Effector memory CD8-positive, alpha-beta T cell (primary cell): ENCODE measurements around the gene WDR7.

ENCODE experiments used
- ATAC-seq: fragments of 150-1000 bp; cut with Tn5 transposase; replicated peaks from 2 replicates; pipeline ENCODE4 v1.10.0; 2021; ENCODE audit warnings: mild to moderate bottlenecking, moderate library complexity
- DNase-seq, 3 experiments: peaks; one replicate each; pipeline ENCODE4 v3.0.0; 2021
- H3K27ac Mint-ChIP-seq, 2 donors: one replicate each; pipeline ENCODE4 v1.8.0; 2022; ENCODE audit warnings: mild to moderate bottlenecking in 2 of 2, mixed read lengths in 2 of 2, moderate library complexity in 2 of 2
- H3K27me3 Mint-ChIP-seq, 2 donors: one replicate each; pipeline ENCODE4 v1.8.0; 2022; ENCODE audit warnings: mixed read lengths in 2 of 2
- H3K36me3 Mint-ChIP-seq: one replicate; pipeline ENCODE4 v1.8.0; 2022; ENCODE audit warnings: mild to moderate bottlenecking, moderate library complexity, mixed read lengths; ENCODE audit not compliant: insufficient read depth
- H3K4me1 Mint-ChIP-seq, 2 donors: one replicate each; pipeline ENCODE4 v1.8.0; 2022; ENCODE audit warnings: low read depth in 2 of 2, mixed read lengths in 2 of 2
- H3K4me3 Mint-ChIP-seq, 2 donors: one replicate each; pipeline ENCODE4 v1.8.0; 2022; ENCODE audit warnings: mild to moderate bottlenecking in 2 of 2, mixed read lengths in 2 of 2, moderate library complexity in 2 of 2
- H3K9me3 Mint-ChIP-seq, 2 donors: one replicate each; pipeline ENCODE4 v1.8.0; 2022; ENCODE audit warnings: mixed read lengths in 2 of 2

The WDR7 gene

DNA sequence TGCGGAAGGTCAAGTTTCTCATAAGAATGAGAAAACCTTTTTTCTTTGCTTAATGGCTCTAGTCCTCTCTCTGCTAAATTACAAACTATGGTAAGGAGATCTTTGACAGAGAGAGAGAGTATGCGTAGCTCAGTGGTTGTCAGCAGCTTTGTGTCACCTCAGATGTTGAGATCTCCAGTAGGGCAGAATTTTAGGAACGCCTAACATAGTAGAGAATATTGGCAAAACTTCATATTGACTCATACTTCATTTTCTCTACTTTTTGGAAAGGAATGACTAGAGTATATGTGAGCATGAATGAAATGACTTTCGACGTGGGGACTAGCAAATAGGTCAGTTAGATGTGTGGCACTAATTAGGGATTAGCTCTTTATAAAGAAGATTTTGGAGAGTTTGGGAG, 64.0 kb downstream of the WDR7 start:
- Mint-ChIP-seq H3K4me3 (no peak overlapping the region), H3K27me3 (no peaks in the 10 kb centered on the region), H3K4me1 (peaks cover 0 to 4% of the 10 kb centered on the region in 2 donors), H3K27ac (no peak overlapping the region), H3K9me3 (no peaks in the 10 kb centered on the region), H3K36me3 (peaks cover 7% of the 10 kb centered on the region)
- no peak for DNase-seq
- no peak for ATAC-seq

DNA sequence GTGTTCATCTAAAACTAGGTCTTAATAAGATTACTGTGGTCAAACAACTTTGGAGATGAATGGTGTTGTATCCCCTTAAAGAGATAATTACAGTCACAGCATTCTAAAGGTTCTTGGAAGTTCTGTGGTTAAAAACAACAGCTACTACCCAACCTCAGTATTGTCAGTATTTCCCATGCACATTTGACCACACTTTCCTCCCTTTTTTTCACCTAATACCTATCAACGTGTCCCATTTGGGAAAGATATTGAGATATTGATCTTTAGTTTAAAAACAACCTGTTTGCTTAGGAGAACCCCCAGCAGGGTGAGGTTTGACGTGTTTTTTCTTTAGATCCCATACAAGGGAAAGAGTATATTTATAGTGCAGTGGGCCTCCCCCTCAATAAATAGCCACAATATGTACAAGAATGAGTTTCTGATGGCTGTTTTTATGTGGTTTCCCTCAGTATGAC, 65.6 kb downstream of the WDR7 start:
- H3K9me3 Mint-ChIP-seq = no peaks in the 10 kb centered on the region
- no peaks in the 10 kb centered on the region for H3K27me3 Mint-ChIP-seq
- DNase-seq (no peak), ATAC-seq (no peak)
- peaks cover 7% of the 10 kb centered on the region for H3K36me3 Mint-ChIP-seq
- no peak overlapping the region for H3K27ac Mint-ChIP-seq
- no peak overlapping the region for H3K4me3 Mint-ChIP-seq
- H3K4me1 Mint-ChIP-seq = peaks cover 0 to 4% of the 10 kb centered on the region in 2 donors

DNA sequence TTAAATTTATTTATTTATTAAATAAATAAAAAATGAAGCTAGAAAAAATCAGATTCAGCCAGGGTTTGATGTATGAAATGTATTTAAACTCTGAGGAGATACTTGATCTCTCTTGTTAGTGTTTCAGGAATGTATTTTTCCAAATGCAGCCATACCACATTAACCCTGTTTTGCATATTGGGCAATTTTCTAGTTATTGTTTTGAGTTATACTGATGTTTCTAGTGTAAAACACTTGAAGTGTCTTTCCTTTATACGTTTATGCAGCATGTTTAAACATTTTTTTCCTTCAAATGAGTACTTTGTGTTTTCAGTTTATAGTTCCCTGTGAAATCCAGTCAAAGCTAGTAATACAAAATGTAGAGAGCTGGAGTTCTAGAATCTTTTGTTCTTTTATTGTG, 69.9 kb downstream of the WDR7 start:
- Mint-ChIP-seq H3K4me1 (peaks cover 2 to 5% of the 10 kb centered on the region in 2 donors), H3K4me3 (no peak overlapping the region), H3K36me3 (peaks cover 7% of the 10 kb centered on the region), H3K27me3 (no peaks in the 10 kb centered on the region), H3K27ac (no peak overlapping the region), H3K9me3 (no peaks in the 10 kb centered on the region)
- ATAC-seq (no peak), DNase-seq (no peak)

DNA sequence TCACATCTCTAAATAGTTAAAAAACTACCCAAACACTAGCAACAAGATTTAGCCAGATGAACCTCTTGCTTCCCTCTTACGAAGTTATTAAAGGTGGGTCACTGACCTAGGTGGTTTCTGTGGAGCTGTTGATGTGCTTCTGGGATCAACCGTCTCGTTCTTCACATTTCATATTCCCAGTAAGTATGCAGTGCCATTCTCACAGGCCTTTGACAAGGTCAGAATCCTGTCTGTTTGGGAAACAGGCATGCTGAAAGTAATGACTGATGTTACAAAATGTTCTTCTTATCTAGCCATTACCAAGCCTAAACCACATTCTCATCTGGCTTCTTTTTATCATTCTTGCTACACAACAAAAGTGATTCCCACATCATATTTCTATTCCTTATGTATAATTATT, 70.3 kb downstream of the WDR7 start:
- DNase-seq (no peak), ATAC-seq (no peak)
- Mint-ChIP-seq H3K9me3 (no peaks in the 10 kb centered on the region), H3K4me1 (peaks cover 2 to 5% of the 10 kb centered on the region in 2 donors), H3K27me3 (no peaks in the 10 kb centered on the region), H3K27ac (no peak overlapping the region), H3K4me3 (no peak overlapping the region), H3K36me3 (peaks cover 7% of the 10 kb centered on the region)

DNA sequence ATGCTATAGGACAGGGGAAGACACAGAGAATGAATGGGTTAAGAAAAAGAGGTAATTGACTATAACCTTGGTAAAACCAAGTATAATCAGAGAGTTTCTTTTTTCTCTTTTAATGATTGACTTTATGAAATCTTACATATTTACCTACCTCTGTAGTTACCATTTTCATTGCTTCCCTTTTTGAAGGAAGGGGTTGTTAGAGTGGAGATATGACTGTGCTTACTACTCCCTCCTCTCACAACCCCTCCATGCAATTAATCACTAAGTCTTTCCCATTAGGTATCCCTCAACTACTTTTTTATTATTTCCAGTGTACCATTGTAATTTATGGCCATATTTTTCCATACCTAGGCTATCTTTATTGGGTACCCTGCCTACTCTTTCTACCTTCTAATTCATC, 71.4 kb downstream of the WDR7 start:
- H3K9me3 Mint-ChIP-seq = no peaks in the 10 kb centered on the region
- no peak overlapping the region for H3K4me3 Mint-ChIP-seq
- H3K4me1 Mint-ChIP-seq = peaks cover 0 to 5% of the 10 kb centered on the region in 2 donors
- no peak for ATAC-seq
- H3K27ac Mint-ChIP-seq = no peak overlapping the region
- H3K27me3 Mint-ChIP-seq = no peaks in the 10 kb centered on the region
- DNase-seq = no peak
- peaks cover 7% of the 10 kb centered on the region for H3K36me3 Mint-ChIP-seq

DNA sequence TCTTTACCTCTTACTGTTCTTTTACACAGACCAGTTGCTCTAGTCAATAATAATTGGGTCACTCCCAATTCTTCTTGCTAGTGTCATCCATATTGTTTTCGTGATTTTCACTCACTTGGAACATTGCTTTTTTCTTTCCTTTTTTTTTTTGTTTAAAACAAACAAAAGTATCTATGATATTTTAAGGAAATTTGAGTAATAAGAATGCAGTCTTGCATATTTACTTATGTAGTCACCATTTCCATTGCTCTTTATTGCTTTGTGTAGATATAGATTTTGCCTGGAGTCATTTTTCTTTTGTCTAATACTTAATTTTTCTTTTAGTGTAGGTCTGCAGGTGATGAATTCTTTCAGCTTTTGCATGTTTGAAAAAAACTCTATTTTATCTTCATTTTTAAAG, 71.9 kb downstream of the WDR7 start:
- H3K27me3 Mint-ChIP-seq = no peaks in the 10 kb centered on the region
- no peak overlapping the region for H3K27ac Mint-ChIP-seq
- H3K4me3 Mint-ChIP-seq = no peak overlapping the region
- ATAC-seq = no peak
- peaks cover 7% of the 10 kb centered on the region for H3K36me3 Mint-ChIP-seq
- H3K9me3 Mint-ChIP-seq = no peaks in the 10 kb centered on the region
- no peak for DNase-seq
- peaks cover 0 to 5% of the 10 kb centered on the region in 2 donors for H3K4me1 Mint-ChIP-seq

DNA sequence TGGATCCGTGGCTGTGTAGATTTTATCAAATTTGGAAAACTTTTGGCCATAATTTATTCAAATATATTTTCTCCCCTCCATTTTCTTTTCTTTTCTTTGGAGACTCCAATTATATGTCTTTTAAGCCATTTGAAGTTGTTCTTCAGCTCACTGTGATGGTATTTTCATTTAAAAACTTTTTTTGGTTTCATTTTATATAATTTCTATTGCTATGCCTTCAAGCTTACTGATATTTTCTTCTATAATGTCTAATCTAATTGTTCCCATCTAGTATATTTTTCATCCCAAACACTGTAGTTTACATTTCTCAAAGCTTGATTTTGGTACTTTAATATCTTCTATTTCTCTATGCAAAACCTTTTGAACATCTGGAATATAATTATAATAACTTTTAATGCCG, 72.5 kb downstream of the WDR7 start:
- Mint-ChIP-seq H3K36me3 (peaks cover 7% of the 10 kb centered on the region), H3K27me3 (no peaks in the 10 kb centered on the region), H3K27ac (peak overlapping the region in 1 of 2 donors; percentile 44), H3K9me3 (no peaks in the 10 kb centered on the region), H3K4me3 (no peak overlapping the region), H3K4me1 (peaks cover 0 to 5% of the 10 kb centered on the region in 2 donors)
- DNase-seq (no peak), ATAC-seq (no peak)

DNA sequence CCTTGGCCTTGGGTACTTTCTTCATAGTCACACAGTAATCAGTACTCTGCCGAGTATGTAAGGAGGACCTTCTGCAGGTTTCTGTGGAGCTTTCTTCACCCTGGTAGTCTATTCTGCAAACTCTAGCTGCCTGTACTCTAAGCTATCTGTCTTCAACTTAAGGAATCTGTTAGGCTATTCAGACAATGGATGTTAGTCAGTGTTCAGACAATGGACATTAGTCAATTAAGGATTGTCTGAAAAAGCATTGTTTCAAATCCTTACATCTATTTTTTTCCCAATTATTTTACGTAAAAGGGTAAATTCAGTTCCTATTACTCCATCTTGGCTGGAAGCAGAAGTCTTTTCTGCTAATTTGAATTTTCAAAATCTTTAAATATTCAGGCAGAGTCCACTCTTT, 75.7 kb downstream of the WDR7 start:
- H3K27me3 Mint-ChIP-seq = no peaks in the 10 kb centered on the region
- peaks cover 6% of the 10 kb centered on the region for H3K36me3 Mint-ChIP-seq
- no peaks in the 10 kb centered on the region for H3K9me3 Mint-ChIP-seq
- peaks cover 0 to 5% of the 10 kb centered on the region in 2 donors for H3K4me1 Mint-ChIP-seq
- DNase-seq (no peak), ATAC-seq (no peak)
- no peak overlapping the region for H3K27ac Mint-ChIP-seq
- no peak overlapping the region for H3K4me3 Mint-ChIP-seq

DNA sequence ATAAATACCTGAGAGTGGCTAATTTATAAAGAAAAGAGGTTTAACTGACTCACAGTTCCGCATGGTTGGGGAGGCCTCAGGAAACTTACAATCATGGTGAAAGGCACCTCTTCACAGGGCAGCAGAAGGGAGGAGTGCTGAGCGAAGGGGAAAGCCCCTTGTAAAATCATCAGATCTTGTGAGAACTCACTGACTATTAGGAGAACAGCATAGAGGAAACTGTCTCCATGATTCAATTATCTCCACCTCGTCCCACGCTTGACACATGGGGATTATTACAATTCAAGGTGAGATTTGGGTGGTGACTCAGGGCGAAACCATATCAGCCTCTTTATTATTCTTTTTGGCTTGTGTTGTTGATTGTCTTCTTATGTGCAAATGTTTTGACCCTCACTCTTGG, 76.2 kb downstream of the WDR7 start:
- no peak overlapping the region for H3K27ac Mint-ChIP-seq

DNA sequence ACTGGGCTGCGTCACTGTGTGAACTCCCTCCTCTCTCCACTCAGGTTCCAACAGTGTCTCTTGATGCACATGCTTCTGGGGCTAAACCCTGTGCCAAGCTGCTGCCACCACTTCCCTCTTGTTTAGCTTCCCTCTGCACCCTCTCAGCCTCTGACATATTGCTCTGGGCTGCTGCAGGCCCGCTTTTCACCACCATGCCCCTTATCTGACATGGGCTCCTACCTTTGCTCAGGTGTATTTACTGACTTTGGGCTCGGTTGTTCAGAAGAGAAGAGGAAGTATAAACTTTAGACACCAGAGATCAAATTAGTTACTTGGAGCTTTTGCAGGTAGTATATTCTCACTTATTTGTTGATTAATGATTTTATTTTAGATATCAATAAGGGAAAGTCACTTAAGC, 77.6 kb downstream of the WDR7 start:
- H3K36me3 Mint-ChIP-seq = peaks cover 6% of the 10 kb centered on the region
- peaks cover 0 to under 1% of the 10 kb centered on the region in 2 donors for H3K4me1 Mint-ChIP-seq
- no peaks in the 10 kb centered on the region for H3K27me3 Mint-ChIP-seq
- ATAC-seq (no peak), DNase-seq (no peak)
- H3K27ac Mint-ChIP-seq = no peak overlapping the region
- no peaks in the 10 kb centered on the region for H3K9me3 Mint-ChIP-seq
- H3K4me3 Mint-ChIP-seq = no peak overlapping the region

More for the DNA sequence above, 76.2 kb downstream of the WDR7 start:
- Mint-ChIP-seq H3K4me1 (peaks cover 0 to 5% of the 10 kb centered on the region in 2 donors), H3K36me3 (peaks cover 6% of the 10 kb centered on the region), H3K9me3 (no peaks in the 10 kb centered on the region), H3K27me3 (no peaks in the 10 kb centered on the region), H3K4me3 (no peak overlapping the region)
- DNase-seq = no peak
- ATAC-seq = no peak

DNA sequence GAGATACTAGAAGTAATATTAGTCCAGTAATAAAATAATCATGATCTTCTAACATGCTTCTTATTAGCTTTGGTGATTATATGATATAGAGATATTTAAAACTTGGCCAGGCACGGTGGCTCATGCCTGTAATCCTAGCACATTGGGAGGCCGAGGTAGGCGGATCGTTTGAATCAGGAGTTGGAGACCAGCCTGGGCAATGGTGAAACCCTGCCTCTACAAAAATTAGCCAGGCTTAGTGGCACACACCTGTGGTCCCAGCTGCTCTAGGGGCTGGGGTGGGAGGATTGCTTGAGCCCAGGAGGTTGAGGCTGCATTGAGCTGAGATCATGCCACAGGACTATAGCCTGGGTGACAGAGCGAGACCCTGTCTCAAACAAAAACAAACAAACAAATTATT, 87.0 kb downstream of the WDR7 start:
- H3K27ac Mint-ChIP-seq = no peak overlapping the region
- ATAC-seq (no peak), DNase-seq (no peak)
- H3K36me3 Mint-ChIP-seq = no peaks in the 10 kb centered on the region
- no peaks in the 10 kb centered on the region for H3K9me3 Mint-ChIP-seq
- H3K4me1 Mint-ChIP-seq = peaks cover 0 to 13% of the 10 kb centered on the region in 2 donors
- no peaks in the 10 kb centered on the region for H3K27me3 Mint-ChIP-seq
- H3K4me3 Mint-ChIP-seq = no peak overlapping the region

DNA sequence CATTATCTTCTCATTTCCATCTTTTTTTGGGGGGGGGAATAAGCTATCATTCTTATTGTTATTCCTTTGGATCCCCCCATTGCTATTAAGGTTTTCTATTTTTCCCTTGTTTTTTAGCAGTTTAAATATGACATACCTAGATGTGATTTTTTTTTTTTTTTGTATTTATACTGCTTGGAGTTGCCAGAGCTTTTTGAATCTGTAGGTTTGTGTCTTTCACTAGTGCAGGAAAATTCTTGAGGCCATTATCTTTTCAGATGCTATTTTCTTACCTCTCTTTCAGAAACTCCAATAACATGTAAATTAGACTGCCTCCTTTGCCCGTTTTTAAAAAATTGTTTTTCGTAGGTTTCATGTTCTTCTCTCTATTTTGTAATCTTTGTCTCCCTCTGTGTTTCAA, 88.6 kb downstream of the WDR7 start:
- no peak for ATAC-seq
- Mint-ChIP-seq H3K4me1 (peaks cover 0 to 13% of the 10 kb centered on the region in 2 donors), H3K27ac (peak overlapping the region in 1 of 2 donors; percentile 30), H3K36me3 (no peaks in the 10 kb centered on the region), H3K27me3 (no peaks in the 10 kb centered on the region), H3K9me3 (no peaks in the 10 kb centered on the region), H3K4me3 (no peak overlapping the region)
- no peak for DNase-seq

DNA sequence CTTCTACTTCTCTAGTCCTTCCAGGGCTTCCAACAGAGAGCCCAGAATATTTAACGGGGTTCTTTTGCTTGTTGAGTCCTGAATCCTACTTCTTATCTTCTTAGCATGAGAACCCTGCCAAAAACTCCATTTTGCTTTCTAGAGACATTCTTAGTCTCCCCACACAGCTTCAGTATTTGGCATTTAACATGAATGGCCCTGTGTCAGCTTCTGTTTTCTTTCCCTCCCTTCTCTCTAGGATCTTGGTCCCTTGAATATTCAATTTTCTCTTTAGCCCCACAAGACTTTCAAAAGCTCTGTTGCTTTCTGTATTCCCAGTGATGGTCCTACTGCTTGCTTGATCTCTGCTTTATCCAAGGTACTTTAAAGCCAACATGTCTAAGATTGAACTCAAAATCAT, 89.5 kb downstream of the WDR7 start:
- no peaks in the 10 kb centered on the region for H3K36me3 Mint-ChIP-seq
- no peaks in the 10 kb centered on the region for H3K27me3 Mint-ChIP-seq
- no peak for ATAC-seq
- peaks cover 0 to 13% of the 10 kb centered on the region in 2 donors for H3K4me1 Mint-ChIP-seq
- no peaks in the 10 kb centered on the region for H3K9me3 Mint-ChIP-seq
- no peak overlapping the region for H3K4me3 Mint-ChIP-seq
- H3K27ac Mint-ChIP-seq = peak overlapping the region in 1 of 2 donors; percentile 30
- DNase-seq = no peak

DNA sequence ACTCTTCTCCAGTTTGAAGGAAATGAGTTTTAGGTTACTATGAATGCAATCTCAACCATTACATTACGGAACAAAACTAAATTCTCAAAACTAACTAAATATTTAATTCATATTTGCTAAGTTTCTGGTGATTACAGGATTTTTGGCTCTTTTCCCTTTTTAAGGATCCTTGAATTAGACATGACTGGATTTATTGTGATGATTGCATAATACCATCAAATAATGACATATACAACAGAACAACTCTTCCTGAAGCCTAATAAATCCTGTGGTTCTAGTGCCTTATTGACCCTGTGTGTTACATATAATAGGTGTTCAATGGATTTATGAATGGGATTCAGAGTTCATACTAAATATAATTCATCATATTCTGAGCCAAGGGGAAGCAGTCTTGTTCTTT, 90.5 kb downstream of the WDR7 start:
- H3K4me3 Mint-ChIP-seq = no peak overlapping the region
- H3K27me3 Mint-ChIP-seq = no peaks in the 10 kb centered on the region
- H3K36me3 Mint-ChIP-seq = no peaks in the 10 kb centered on the region
- H3K9me3 Mint-ChIP-seq = no peaks in the 10 kb centered on the region
- DNase-seq (no peak), ATAC-seq (no peak)
- no peak overlapping the region for H3K27ac Mint-ChIP-seq
- H3K4me1 Mint-ChIP-seq = peaks cover 1 to 14% of the 10 kb centered on the region in 2 donors

DNA sequence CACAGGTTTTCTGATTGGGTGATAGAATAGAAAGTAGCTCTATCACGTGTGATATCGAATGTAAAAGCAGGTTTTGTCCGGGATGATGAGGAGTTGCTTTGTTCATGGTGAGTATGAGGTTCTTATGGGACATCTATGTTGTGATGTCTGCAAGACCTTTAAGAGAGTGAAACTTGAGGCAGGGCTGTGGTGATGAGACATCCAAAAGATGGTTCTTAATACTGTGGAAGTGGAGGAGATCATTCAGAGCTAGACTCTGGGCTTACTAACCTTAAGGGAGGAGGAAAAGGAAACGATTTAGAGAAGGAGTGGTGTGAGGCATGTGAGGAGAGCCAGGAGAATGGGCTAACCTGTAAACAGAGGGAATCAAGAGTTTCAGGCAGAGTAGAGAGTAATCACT, 92.0 kb downstream of the WDR7 start:
- no peak overlapping the region for H3K4me3 Mint-ChIP-seq
- DNase-seq (no peak), ATAC-seq (no peak)
- no peaks in the 10 kb centered on the region for H3K36me3 Mint-ChIP-seq
- H3K27ac Mint-ChIP-seq = no peak overlapping the region
- peaks cover 10 to 21% of the 10 kb centered on the region in 2 donors for H3K4me1 Mint-ChIP-seq
- H3K27me3 Mint-ChIP-seq = no peaks in the 10 kb centered on the region
- no peaks in the 10 kb centered on the region for H3K9me3 Mint-ChIP-seq
